ENCODE results near the gene FMN1. TPM values are rescaled to one million over a fixed set of nuclear protein-coding genes. Genes with fewer than 3 reads are reported as not detected.
A peak's percentile ranks its signal among the peaks of the same experiment; 100 is the strongest.

The FMN1 gene
- total and polyA plus RNA-seq, 8 donors: 1.9 to 10.2 (median 3.0) TPM

DNA sequence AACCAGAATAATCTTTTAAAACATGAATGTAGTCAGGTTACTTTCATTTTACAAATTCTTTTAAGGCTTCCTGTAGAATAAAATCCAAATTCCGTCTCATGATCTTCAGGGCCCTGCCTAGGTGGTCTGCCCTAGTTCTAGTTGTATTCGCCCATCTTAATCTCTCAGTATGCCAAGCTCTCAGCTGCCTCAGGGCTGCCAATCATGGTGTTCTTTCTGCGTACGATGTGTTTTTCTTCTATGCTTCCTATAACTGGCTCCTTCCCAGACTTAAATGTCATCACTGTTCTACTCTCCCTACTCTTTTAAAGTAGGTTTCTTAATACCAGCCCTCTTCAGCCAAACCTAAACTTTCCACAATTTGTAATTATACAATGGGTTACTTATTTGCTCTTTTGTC is 369.3 kb downstream of the FMN1 start:
- H3K36me3 ChIP-seq: no peaks in the 10 kb centered on the region
- peaks cover 0 to 6% (median 0%) of the 10 kb centered on the region in 3 donors for H3K4me1 ChIP-seq
- no peaks in the 10 kb centered on the region for H3K9me3 ChIP-seq
- intact Hi-C loops (cut with DNase I): no loop called here
- peak in 1 of 4 donors; percentile 46 for ATAC-seq
- FAIRE-seq: no peak
- no peak overlapping the region for H3K27ac ChIP-seq
- 58 to 64% methylated on average over 4 of the region's 4 CpGs for WGBS, 2 donors
- no peak overlapping the region for H3K4me3 ChIP-seq
- H3K27me3 ChIP-seq: no peaks in the 10 kb centered on the region
- no peak for TF ChIP-seq CTCF (IDR thresholded peaks at IDR 0.05)
- no peak for DNase-seq

DNA sequence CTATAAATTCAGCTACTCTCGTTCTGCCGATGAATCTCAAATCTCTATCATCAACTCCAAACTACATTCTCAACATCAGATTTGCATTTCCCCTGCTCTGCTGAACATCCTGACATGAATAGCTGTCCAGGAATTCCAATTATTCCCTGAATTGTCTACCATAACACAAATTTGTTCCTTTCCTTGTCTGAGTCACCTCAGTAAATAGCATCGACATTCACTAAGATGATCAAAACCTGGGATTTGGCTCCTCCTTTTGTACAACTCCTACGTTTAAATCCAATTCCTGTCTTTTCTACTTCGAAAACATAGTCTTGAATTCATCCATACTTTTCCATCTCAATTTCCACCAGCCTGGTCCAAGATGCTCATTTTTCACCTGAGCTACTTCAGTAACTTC is 369.7 kb downstream of the FMN1 start:
- H3K9me3 ChIP-seq: no peaks in the 10 kb centered on the region
- FAIRE-seq (no peak), DNase-seq (no peak), ATAC-seq (peak in 2 of 4 donors; percentile 50 to 52)
- H3K36me3 ChIP-seq: no peaks in the 10 kb centered on the region
- WGBS, 2 donors: 68 to 91% methylated on average over 5 of the region's 5 CpGs
- no peak for TF ChIP-seq CTCF (IDR thresholded peaks at IDR 0.05)
- no peak overlapping the region for H3K4me3 ChIP-seq
- intact Hi-C loops (cut with DNase I): no loop called here
- no peaks in the 10 kb centered on the region for H3K27me3 ChIP-seq
- H3K27ac ChIP-seq: no peak overlapping the region
- peaks cover 0 to 6% (median 0%) of the 10 kb centered on the region in 3 donors for H3K4me1 ChIP-seq

DNA sequence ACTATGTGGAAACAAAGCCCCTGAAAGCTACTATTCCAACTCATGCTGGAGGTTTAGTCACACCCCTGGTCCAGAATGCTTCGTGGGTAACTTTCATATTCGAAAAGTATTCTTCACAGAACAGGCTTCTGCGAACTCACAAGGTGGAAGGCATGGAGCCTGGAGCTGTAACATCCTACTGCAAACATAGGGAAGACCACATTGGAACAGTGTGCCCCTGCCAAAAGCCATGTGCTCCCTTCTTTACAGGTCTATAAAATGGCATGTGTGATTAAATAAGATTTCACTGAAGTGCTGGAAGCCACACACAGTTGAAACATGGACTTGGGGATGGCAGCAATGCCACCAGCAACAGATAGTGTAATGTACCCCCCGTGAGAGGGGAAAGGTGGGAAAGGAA is 370.8 kb downstream of the FMN1 start:
- Histone ChIP-seq H3K9me3 (no peaks in the 10 kb centered on the region), H3K36me3 (no peaks in the 10 kb centered on the region), H3K4me1 (peaks cover 0 to 6% (median 0%) of the 10 kb centered on the region in 3 donors), H3K4me3 (no peak overlapping the region), H3K27ac (no peak overlapping the region), H3K27me3 (no peaks in the 10 kb centered on the region)
- ATAC-seq (no peak), FAIRE-seq (no peak), DNase-seq (no peak)
- intact Hi-C loops (cut with DNase I): no loop called here
- WGBS, 2 donors: 95 to 96% methylated on average over 4 of the region's 4 CpGs
- TF ChIP-seq CTCF (IDR thresholded peaks at IDR 0.05): no peak

DNA sequence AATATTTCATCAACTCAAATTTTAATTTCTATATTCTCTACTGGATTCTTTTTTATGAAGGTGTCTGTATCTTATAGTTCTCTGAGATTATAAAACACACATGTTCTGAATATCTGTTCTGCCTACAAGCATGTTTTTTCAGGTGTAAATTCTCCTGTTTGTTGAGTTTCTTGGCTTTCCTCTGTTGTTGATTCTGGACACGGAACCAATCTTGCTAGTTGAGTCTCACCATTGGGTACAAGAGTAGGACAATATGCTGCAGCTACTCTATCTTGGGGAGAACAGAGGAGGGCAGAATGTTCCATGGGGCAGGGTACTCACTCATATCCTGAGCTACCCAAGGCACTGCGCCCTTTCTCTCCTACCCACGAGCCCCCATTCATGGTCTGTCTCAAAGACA is 371.8 kb downstream of the FMN1 start:
- no peak for DNase-seq
- H3K4me3 ChIP-seq: no peak overlapping the region
- no peaks in the 10 kb centered on the region for H3K9me3 ChIP-seq
- peaks cover 0 to 6% (median 2%) of the 10 kb centered on the region in 3 donors for H3K4me1 ChIP-seq
- intact Hi-C loops (cut with DNase I): no loop called here
- no peaks in the 10 kb centered on the region for H3K36me3 ChIP-seq
- no peak for FAIRE-seq
- TF ChIP-seq CTCF (IDR thresholded peaks at IDR 0.05): no peak
- ATAC-seq: peak in 2 of 4 donors; percentile 62 to 74
- WGBS, 2 donors: 60 to 75% methylated on average over 3 of the region's 3 CpGs
- no peak overlapping the region for H3K27ac ChIP-seq
- H3K27me3 ChIP-seq: no peaks in the 10 kb centered on the region

- H3K9me3 ChIP-seq: no peaks in the 10 kb centered on the region
- WGBS, 2 donors: 84 to 90% methylated on average over 3 of the region's 3 CpGs
- ATAC-seq (no peak), FAIRE-seq (no peak), DNase-seq (no peak)
- intact Hi-C loops (cut with DNase I): no loop called here
- no peak for TF ChIP-seq CTCF (IDR thresholded peaks at IDR 0.05)
- H3K4me1 ChIP-seq: peaks cover 0 to 6% (median 2%) of the 10 kb centered on the region in 3 donors
- H3K27ac ChIP-seq: no peak overlapping the region
- H3K4me3 ChIP-seq: no peak overlapping the region
- no peaks in the 10 kb centered on the region for H3K36me3 ChIP-seq
- no peaks in the 10 kb centered on the region for H3K27me3 ChIP-seq
Observed at GRCh38 chr15:32819448-32819847, 375.1 kb downstream of the FMN1 start.
